ENCODE data around the gene DPF3.

- TF ChIP-seq, protein P1, sequence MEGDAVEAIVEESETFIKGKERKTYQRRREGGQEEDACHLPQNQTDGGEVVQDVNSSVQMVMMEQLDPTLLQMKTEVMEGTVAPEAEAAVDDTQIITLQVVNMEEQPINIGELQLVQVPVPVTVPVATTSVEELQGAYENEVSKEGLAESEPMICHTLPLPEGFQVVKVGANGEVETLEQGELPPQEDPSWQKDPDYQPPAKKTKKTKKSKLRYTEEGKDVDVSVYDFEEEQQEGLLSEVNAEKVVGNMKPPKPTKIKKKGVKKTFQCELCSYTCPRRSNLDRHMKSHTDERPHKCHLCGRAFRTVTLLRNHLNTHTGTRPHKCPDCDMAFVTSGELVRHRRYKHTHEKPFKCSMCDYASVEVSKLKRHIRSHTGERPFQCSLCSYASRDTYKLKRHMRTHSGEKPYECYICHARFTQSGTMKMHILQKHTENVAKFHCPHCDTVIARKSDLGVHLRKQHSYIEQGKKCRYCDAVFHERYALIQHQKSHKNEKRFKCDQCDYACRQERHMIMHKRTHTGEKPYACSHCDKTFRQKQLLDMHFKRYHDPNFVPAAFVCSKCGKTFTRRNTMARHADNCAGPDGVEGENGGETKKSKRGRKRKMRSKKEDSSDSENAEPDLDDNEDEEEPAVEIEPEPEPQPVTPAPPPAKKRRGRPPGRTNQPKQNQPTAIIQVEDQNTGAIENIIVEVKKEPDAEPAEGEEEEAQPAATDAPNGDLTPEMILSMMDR (IDR thresholded peaks at IDR 0.05), result no peak
- TF ChIP-seq POLR2A (IDR thresholded peaks at IDR 0.05) (no peak), POLR2AphosphoS5 (IDR thresholded peaks at IDR 0.05) (no peak)
Observed at GRCh38 chr14:72603639-72604038, 290.3 kb downstream of the DPF3 start.
